ENCODE measurements around the gene CACNA1C.

CACNA1C gene

GRCh38 chr12:2166696-2167095 is 113.9 kb downstream of the CACNA1C start:
- no peak for DNase-seq
- Mint-ChIP-seq H3K4me1 (no peaks in the 10 kb centered on the region), H3K4me3 (no peak overlapping the region), H3K36me3 (no peaks in the 10 kb centered on the region), H3K27me3 (peaks cover 5% of the 10 kb centered on the region), H3K9me3 (peaks cover 4% of the 10 kb centered on the region), H3K27ac (no peak overlapping the region)
- CTCF ChIA-PET, result no interaction called here

GRCh38 chr12:2167231-2167630 is 114.4 kb downstream of the CACNA1C start:
- no peak overlapping the region for H3K27ac Mint-ChIP-seq
- CTCF ChIA-PET, result no interaction called here
- peaks cover 4% of the 10 kb centered on the region for H3K9me3 Mint-ChIP-seq
- no peak for DNase-seq
- no peak overlapping the region for H3K4me3 Mint-ChIP-seq
- no peaks in the 10 kb centered on the region for H3K36me3 Mint-ChIP-seq
- H3K4me1 Mint-ChIP-seq, result no peaks in the 10 kb centered on the region
- H3K27me3 Mint-ChIP-seq, result peaks cover 5% of the 10 kb centered on the region

DNA sequence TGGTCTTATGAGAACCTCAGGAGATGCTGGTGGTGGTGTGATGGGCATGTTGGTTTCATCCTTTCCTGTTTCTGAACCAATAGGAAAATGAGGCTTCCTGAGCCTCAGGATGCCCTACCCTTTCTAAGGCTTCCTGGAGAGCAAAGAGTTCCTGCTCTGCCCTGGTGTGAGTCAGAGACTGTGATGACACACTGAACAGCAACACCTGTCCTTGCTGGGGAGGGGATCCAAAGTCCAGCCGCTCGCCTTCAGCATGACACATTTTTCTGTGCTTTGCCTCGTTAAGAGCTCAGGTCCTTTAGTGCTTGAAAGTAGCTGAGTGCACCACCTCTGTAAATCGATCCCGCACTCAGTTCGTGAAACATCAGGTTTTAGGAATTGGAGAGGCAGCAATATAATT is 116.0 kb downstream of the CACNA1C start:
- no peak overlapping the region for H3K27ac Mint-ChIP-seq
- CTCF ChIA-PET, result no interaction called here
- no peaks in the 10 kb centered on the region for H3K4me1 Mint-ChIP-seq
- peaks cover 4% of the 10 kb centered on the region for H3K9me3 Mint-ChIP-seq
- H3K27me3 Mint-ChIP-seq, result peaks cover 9% of the 10 kb centered on the region
- H3K4me3 Mint-ChIP-seq, result no peak overlapping the region
- no peak for DNase-seq
- no peaks in the 10 kb centered on the region for H3K36me3 Mint-ChIP-seq

DNA sequence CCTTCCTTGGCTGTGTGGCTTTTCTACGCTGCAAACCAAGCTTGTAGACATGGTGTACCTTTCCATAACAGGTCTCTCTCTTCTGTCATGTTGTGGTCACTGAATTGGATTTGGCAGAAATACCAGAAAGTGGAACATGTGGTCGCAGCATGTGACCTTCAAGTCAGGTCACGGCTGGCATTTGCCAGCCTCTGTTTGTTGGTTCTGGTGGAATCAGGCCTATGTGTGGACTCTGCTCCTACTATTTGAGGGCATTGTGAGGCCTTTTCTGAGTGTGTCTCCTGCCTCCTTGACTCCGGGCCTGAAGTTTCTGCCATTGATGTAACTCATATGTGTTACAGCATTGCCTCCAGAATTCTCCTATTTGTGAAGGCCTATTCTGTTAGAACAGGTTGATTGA is 116.7 kb downstream of the CACNA1C start:
- CTCF ChIA-PET, result no interaction called here
- DNase-seq, result no peak
- Mint-ChIP-seq H3K4me1 (no peaks in the 10 kb centered on the region), H3K9me3 (peaks cover 4% of the 10 kb centered on the region), H3K4me3 (no peak overlapping the region), H3K27me3 (peaks cover 4% of the 10 kb centered on the region), H3K36me3 (no peaks in the 10 kb centered on the region), H3K27ac (no peak overlapping the region)

DNA sequence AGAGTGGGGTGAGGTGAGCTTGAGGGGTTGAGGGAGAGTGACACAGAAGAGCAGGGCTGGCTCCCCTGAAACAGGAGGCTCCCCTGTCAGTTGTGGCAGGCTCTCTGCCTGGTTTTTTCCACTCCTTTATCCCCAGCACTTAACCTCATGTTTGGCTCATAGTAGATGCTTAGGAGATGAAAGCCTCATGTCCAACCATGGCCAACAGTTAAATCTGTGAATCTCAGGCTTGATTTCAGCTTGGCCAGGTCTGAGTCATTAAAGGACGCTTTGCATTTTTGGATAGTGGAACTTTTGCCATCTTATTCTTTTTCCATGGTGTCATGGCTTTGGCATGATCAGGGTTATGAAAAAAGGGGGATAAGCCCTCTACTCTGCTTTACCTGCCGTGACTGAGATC is 117.2 kb downstream of the CACNA1C start:
- Mint-ChIP-seq H3K36me3 (no peaks in the 10 kb centered on the region), H3K4me3 (no peak overlapping the region), H3K27ac (no peak overlapping the region), H3K27me3 (peaks cover 4% of the 10 kb centered on the region), H3K9me3 (peaks cover 4% of the 10 kb centered on the region), H3K4me1 (no peaks in the 10 kb centered on the region)
- CTCF ChIA-PET, result no interaction called here
- DNase-seq, result no peak

GRCh38 chr12:2170376-2170775 is 117.6 kb downstream of the CACNA1C start:
- H3K27me3 Mint-ChIP-seq, result peaks cover 4% of the 10 kb centered on the region

DNA sequence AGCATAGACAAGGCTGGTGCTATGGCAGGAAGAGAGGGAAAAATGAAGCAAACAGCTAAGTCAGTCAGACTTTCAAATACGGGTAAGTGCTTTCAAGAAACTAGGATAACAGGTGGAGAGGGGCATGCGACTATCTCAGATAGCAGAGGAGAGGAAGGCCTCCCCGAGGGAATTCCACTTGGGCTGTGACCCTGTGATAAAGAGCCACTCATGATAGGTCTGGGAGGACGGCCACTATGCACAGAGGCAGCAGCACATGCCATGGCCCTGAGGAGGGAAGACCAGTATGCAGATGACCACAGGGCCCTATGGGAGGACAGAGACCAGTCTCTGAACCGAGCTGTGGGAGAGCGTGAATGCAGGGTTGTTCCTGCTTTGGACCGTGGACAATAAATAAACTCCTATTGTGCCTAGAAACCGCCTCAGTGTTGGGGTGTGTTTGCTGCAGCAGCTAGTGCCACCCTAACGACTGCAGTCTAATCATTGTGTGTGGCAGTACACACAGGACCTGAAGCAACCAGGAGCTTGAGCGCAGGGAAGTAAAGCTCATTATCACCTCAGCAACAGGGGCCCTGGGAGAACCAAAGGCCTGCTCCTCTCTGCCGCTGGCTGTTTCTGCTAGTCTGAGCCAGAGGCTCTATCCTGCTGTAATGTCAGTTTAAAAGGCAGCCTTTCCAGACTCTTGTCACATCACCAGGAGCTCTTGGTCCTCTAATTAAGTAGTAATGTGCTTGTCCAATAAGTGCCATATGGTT is 119.1 kb downstream of the CACNA1C start:
- H3K4me3 Mint-ChIP-seq, result no peak overlapping the region
- DNase-seq, result no peak
- H3K36me3 Mint-ChIP-seq, result no peaks in the 10 kb centered on the region
- peaks cover 4% of the 10 kb centered on the region for H3K27me3 Mint-ChIP-seq
- H3K9me3 Mint-ChIP-seq, result no peaks in the 10 kb centered on the region
- H3K4me1 Mint-ChIP-seq, result no peaks in the 10 kb centered on the region
- H3K27ac Mint-ChIP-seq, result no peak overlapping the region
- CTCF ChIA-PET, result interaction anchor here (0.6 kb wide), 1 partner anchor 299 kb away, joined by 4 read pairs; no protein-coding TSS in a partner anchor

More at GRCh38 chr12:2170376-2170775, 117.6 kb downstream of the CACNA1C start:
- Mint-ChIP-seq H3K4me1 (no peaks in the 10 kb centered on the region), H3K9me3 (peaks cover 4% of the 10 kb centered on the region), H3K27ac (no peak overlapping the region), H3K36me3 (no peaks in the 10 kb centered on the region), H3K4me3 (no peak overlapping the region)
- CTCF ChIA-PET, result no interaction called here
- DNase-seq, result no peak

- CTCF ChIA-PET, result no interaction called here
- H3K4me3 Mint-ChIP-seq, result no peak overlapping the region
- no peak overlapping the region for H3K27ac Mint-ChIP-seq
- H3K36me3 Mint-ChIP-seq, result no peaks in the 10 kb centered on the region
- peaks cover 10% of the 10 kb centered on the region for H3K27me3 Mint-ChIP-seq
- DNase-seq, result no peak
- no peaks in the 10 kb centered on the region for H3K4me1 Mint-ChIP-seq
- H3K9me3 Mint-ChIP-seq, result no peaks in the 10 kb centered on the region
Measured at GRCh38 chr12:2172491-2173214, 119.9 kb downstream of the CACNA1C start.

GRCh38 chr12:2173971-2174370 is 121.2 kb downstream of the CACNA1C start:
- no peak overlapping the region for H3K4me3 Mint-ChIP-seq
- H3K9me3 Mint-ChIP-seq, result no peaks in the 10 kb centered on the region
- no peaks in the 10 kb centered on the region for H3K36me3 Mint-ChIP-seq
- no peaks in the 10 kb centered on the region for H3K4me1 Mint-ChIP-seq
- CTCF ChIA-PET, result no interaction called here
- DNase-seq, result no peak
- no peak overlapping the region for H3K27ac Mint-ChIP-seq
- H3K27me3 Mint-ChIP-seq, result peaks cover 19% of the 10 kb centered on the region

DNA sequence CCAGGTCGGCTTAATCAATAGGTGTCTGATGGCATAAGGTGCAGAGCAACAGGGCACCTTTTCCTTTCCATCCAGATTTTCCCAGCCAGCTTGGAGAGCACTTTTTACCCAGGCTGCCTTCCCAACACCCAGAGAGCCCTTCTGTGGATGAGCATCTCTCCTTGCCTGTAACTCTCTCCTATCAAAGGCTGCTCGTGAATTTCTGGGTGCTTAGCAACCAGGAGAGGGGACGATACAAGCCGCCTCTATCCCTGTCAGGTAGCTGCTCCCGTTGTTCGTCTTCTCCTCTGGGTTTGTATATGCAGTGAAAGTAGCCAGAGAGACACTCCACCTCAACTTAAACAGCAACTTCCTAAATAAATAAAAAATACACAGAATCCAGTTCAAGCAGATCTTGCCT is 124.2 kb downstream of the CACNA1C start:
- DNase-seq, result no peak
- CTCF ChIA-PET, result no interaction called here
- no peaks in the 10 kb centered on the region for H3K36me3 Mint-ChIP-seq
- H3K9me3 Mint-ChIP-seq, result no peaks in the 10 kb centered on the region
- H3K27ac Mint-ChIP-seq, result no peak overlapping the region
- no peaks in the 10 kb centered on the region for H3K4me1 Mint-ChIP-seq
- peaks cover 28% of the 10 kb centered on the region for H3K27me3 Mint-ChIP-seq
- H3K4me3 Mint-ChIP-seq, result no peak overlapping the region

DNA sequence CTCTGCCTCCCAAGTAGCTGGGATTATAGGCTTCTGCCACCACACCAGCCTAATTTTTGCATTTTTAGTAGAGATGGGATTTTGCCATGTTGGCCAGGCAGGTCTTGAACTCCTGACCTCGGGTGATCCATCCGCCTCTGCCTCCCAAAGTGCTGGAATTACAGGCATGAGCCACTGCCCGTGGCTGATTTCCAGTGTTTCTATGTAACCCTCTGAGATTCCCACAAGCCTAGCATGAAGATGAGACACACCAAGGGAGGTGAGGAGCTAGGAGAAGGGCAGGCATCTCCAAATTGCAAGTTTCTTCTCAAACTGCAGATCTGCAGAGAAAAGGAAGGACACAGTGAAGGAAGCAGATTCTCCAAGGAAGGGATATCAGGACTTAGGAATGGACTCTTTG is 125.0 kb downstream of the CACNA1C start:
- Mint-ChIP-seq H3K4me3 (no peak overlapping the region), H3K9me3 (no peaks in the 10 kb centered on the region), H3K4me1 (no peaks in the 10 kb centered on the region), H3K36me3 (no peaks in the 10 kb centered on the region), H3K27ac (no peak overlapping the region), H3K27me3 (peaks cover 30% of the 10 kb centered on the region)
- CTCF ChIA-PET, result no interaction called here
- DNase-seq, result no peak

GRCh38 chr12:2179058-2179457 is 126.3 kb downstream of the CACNA1C start:
- Mint-ChIP-seq H3K36me3 (no peaks in the 10 kb centered on the region), H3K9me3 (no peaks in the 10 kb centered on the region), H3K4me3 (no peak overlapping the region), H3K27me3 (peaks cover 38% of the 10 kb centered on the region), H3K4me1 (no peaks in the 10 kb centered on the region), H3K27ac (no peak overlapping the region)
- CTCF ChIA-PET, result no interaction called here
- DNase-seq, result no peak

GRCh38 chr12:2179953-2180736 is 127.4 kb downstream of the CACNA1C start:
- Mint-ChIP-seq H3K9me3 (no peaks in the 10 kb centered on the region), H3K27me3 (peaks cover 38% of the 10 kb centered on the region), H3K36me3 (no peaks in the 10 kb centered on the region), H3K4me3 (no peak overlapping the region), H3K27ac (no peak overlapping the region), H3K4me1 (no peaks in the 10 kb centered on the region)
- CTCF ChIA-PET, result no interaction called here
- no peak for DNase-seq

DNA sequence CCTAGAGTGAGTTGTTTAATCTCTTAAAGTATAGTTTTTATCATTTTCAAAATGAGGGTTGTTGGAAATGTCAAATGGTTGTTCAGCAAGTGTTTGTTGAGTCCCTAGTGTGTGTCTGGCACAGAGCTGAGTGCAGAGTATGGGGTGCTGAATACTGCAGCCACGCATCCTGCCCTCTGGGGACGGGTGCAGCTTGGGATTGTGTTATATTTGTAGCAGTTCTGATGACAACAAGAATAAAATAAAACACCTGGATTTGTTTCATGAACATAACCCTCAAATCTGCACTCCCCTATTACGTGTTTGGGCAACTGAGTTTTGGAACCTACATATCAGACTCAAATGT is 127.9 kb downstream of the CACNA1C start:
- no peak overlapping the region for H3K27ac Mint-ChIP-seq
- H3K9me3 Mint-ChIP-seq, result no peaks in the 10 kb centered on the region
- H3K27me3 Mint-ChIP-seq, result peaks cover 40% of the 10 kb centered on the region
- H3K4me3 Mint-ChIP-seq, result no peak overlapping the region
- H3K4me1 Mint-ChIP-seq, result no peaks in the 10 kb centered on the region
- H3K36me3 Mint-ChIP-seq, result no peaks in the 10 kb centered on the region
- no peak for DNase-seq
- CTCF ChIA-PET, result no interaction called here
